OCI-LY7 (cell line): Measurements from ENCODE around the gene CDC25A. TPM values are rescaled to one million over a fixed set of nuclear protein-coding genes. Genes with fewer than 3 reads are reported as not detected.

Experiments used
- BruUV-seq: library from RNA; stranded (reverse); fragments of 400-500 nt; replicated peaks from 2 replicates; lab custom pipeline; 2021; lab: Mats Ljungman, UMichigan
- CTCF ChIA-PET: fragments of 300-600 bp; sonication (Branson Sonifier 250); formaldehyde crosslinking; loops from one replicate; lab custom pipeline; 2022; ENCODE audit warnings: antibody characterized with exemption; ENCODE audit not compliant: unreplicated experiment; lab: Charles Lee
- POLR2A ChIA-PET: fragments of 300-600 bp; sonication (Branson Sonifier 250); formaldehyde crosslinking; loops from one replicate; lab custom pipeline; 2022; ENCODE audit warnings: antibody characterized with exemption; lab: Charles Lee
- DNase-seq: peaks from one replicate; pipeline ENCODE4 v3.0.0-alpha.2; 2015; ENCODE audit warnings: low spot score
- H2AFZ ChIP-seq: fragments of 200-600 bp; sonication (generic), shearing (Covaris generic); 2 replicates; pipeline ENCODE4 v1.6.1; 2014; ENCODE audit warnings: mild to moderate bottlenecking, antibody characterized with exemption, low read length, moderate library complexity
- H3K27ac ChIP-seq: fragments of 200-600 bp; sonication (generic); 2 replicates; pipeline ENCODE4 v1.5.1; 2014; ENCODE audit warnings: mixed run types, low read depth, mild to moderate bottlenecking, moderate library complexity, low read length, inconsistent platforms; ENCODE audit not compliant: poor library complexity, severe bottlenecking
- H3K36me3 ChIP-seq: fragments of 200-600 bp; sonication (generic); 2 replicates; pipeline ENCODE4 v1.6.1; 2014; ENCODE audit warnings: mild to moderate bottlenecking, antibody characterized with exemption, low read length, moderate library complexity, mixed read lengths; ENCODE audit not compliant: insufficient read depth
- H3K4me1 ChIP-seq: fragments of 200-600 bp; sonication (generic); 2 replicates; pipeline ENCODE4 v1.5.1; 2014; ENCODE audit warnings: mild to moderate bottlenecking, low read length; ENCODE audit not compliant: insufficient read depth, poor library complexity, severe bottlenecking
- H3K4me2 ChIP-seq: fragments of 200-600 bp; sonication (generic); 2 replicates; pipeline ENCODE4 v1.6.1; 2014; ENCODE audit warnings: mild to moderate bottlenecking, low read length
- H3K4me3 ChIP-seq: fragments of 200-600 bp; sonication (generic); 2 replicates; pipeline ENCODE4 v1.5.1; 2014; ENCODE audit warnings: mild to moderate bottlenecking, low read depth, low read length; ENCODE audit not compliant: poor library complexity, severe bottlenecking
- H3K79me2 ChIP-seq: fragments of 200-600 bp; sonication (generic); 2 replicates; pipeline ENCODE4 v1.6.1; 2016; ENCODE audit warnings: low read depth, mild to moderate bottlenecking, low read length, moderate library complexity, mixed read lengths; ENCODE audit not compliant: insufficient read depth
- H3K9me2 ChIP-seq: fragments of 200-600 bp; sonication (generic); 2 replicates; pipeline ENCODE4 v1.6.1; 2016; ENCODE audit warnings: mild to moderate bottlenecking, low read length, mixed read lengths; ENCODE audit not compliant: insufficient read depth
- H3K9me3 ChIP-seq: fragments of 200-600 bp; sonication (generic); 2 replicates; pipeline ENCODE4 v1.6.1; 2014; ENCODE audit warnings: mild to moderate bottlenecking, mixed run types, low read length, mixed read lengths
- H4K20me1 ChIP-seq: fragments of 200-600 bp; sonication (generic); 2 replicates; pipeline ENCODE4 v1.6.1; 2014; ENCODE audit warnings: mild to moderate bottlenecking, antibody characterized with exemption, low read length, moderate library complexity, mixed read lengths; ENCODE audit not compliant: insufficient read depth
- EZH2phosphoT487 ChIP-seq: fragments of 200-600 bp; sonication (generic); IDR thresholded peaks from 2 replicates; pipeline ENCODE4 v1.6.1; 2018; ENCODE audit warnings: low read depth, borderline replicate concordance, mild to moderate bottlenecking, mixed run types, antibody characterized with exemption, low read length, moderate library complexity, mixed read lengths
- intact Hi-C: fragments of 100-400 bp; cut with micrococcal nuclease; formaldehyde crosslinking; loops from one replicate; pipeline ENCODE4 v1.10.0; 2022; ENCODE audit not compliant: unreplicated experiment
- total RNA-seq, 2 experiments: library from RNA; depleted of rRNA in 1 of 2; stranded (reverse); fragments of >200 nt in 1 of 2; shearing (Covaris generic) in 1 of 2; gene quantifications; 2 replicates each; pipeline ENCODE4 v1.2.3, GENCODE V29; 2014 to 2022
- TF ChIP-seq, protein P1 (sequence below): fragments of 200-600 bp; sonication (generic); conservative IDR thresholded peaks from 2 replicates; pipeline ENCODE4 v1.5.1; 2014; ENCODE audit warnings: mild to moderate bottlenecking, antibody characterized with exemption, low read length, moderate library complexity, mixed read lengths

Gene CDC25A
- total RNA-seq, 2 experiments from 2014 or later: 75.4 to 83.4 TPM

DNA sequence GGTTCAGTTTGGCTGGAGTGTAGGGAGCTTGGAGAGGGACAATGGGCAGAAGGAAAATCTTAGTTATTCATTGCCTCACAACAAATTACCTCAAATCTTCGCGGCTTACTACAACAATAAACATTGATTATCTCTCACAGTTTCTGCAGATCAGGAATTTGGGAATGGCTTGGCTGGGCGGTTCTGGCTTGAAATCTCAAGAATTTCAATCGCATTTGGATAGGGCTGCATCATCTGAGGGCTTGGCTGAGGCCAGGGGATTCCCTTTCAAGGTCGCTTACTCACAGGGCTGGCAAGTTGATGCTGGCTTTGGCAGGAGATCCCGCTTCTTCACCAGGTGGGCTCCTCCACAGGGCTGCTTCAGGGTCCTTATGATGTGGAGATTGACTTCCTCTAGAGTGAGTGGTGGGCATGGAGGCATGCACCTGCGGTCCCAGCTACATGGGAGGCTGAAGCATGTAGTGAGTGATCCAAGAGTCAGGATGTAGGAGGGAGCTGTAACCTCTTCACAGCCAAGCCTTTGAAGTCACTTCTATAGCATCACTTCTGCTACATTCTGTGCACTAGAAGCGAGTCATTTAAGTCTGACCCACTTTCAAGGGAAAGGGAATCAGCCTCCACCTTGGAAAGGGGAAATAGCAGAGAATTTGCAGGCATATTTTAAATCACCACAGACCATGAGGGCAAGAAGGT is 63.1 kb downstream of the CDC25A start:
- no peaks in the 10 kb centered on the region for H3K79me2 ChIP-seq
- H3K9me2 ChIP-seq: no peaks in the 10 kb centered on the region
- no peak overlapping the region for H3K4me2 ChIP-seq
- no peaks in the 10 kb centered on the region for H4K20me1 ChIP-seq
- H3K27ac ChIP-seq: no peak overlapping the region
- no peak for DNase-seq
- H3K9me3 ChIP-seq: no peaks in the 10 kb centered on the region
- H3K4me1 ChIP-seq: no peaks in the 10 kb centered on the region
- ChIA-PET CTCF (no interaction called here), POLR2A (no interaction called here)
- TF ChIP-seq, protein P1, sequence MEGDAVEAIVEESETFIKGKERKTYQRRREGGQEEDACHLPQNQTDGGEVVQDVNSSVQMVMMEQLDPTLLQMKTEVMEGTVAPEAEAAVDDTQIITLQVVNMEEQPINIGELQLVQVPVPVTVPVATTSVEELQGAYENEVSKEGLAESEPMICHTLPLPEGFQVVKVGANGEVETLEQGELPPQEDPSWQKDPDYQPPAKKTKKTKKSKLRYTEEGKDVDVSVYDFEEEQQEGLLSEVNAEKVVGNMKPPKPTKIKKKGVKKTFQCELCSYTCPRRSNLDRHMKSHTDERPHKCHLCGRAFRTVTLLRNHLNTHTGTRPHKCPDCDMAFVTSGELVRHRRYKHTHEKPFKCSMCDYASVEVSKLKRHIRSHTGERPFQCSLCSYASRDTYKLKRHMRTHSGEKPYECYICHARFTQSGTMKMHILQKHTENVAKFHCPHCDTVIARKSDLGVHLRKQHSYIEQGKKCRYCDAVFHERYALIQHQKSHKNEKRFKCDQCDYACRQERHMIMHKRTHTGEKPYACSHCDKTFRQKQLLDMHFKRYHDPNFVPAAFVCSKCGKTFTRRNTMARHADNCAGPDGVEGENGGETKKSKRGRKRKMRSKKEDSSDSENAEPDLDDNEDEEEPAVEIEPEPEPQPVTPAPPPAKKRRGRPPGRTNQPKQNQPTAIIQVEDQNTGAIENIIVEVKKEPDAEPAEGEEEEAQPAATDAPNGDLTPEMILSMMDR: no peak
- no peak for TF ChIP-seq EZH2phosphoT487
- H3K36me3 ChIP-seq: no peaks in the 10 kb centered on the region
- no peak overlapping the region for H3K4me3 ChIP-seq
- intact Hi-C loops: no loop called here
- H2AFZ ChIP-seq: no peak overlapping the region
- no TSS peak for BruUV-seq

DNA sequence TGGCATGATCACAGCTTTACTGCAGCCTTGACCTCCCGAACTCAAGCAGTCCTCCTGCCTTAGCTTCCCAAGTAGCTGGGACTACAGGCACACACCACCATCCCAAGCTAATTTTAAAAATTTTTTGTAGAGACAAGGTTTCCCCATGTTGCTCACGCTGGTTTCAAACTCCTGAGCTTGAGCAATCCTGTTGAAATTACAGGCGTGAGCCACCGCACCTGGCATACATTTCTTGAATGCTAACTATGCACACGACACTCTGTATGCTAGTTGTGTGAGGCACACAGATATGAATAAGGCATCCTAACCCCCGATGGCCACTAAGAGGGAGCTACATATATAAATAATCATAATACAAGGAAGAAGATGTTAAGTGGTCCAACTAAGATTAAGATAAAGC is 64.9 kb downstream of the CDC25A start:
- CTCF ChIA-PET: no interaction called here
- H3K4me3 ChIP-seq: no peak overlapping the region
- H2AFZ ChIP-seq: no peak overlapping the region
- H3K9me3 ChIP-seq: no peaks in the 10 kb centered on the region
- no peak for DNase-seq
- H3K36me3 ChIP-seq: no peaks in the 10 kb centered on the region
- TF ChIP-seq EZH2phosphoT487: no peak
- TF ChIP-seq, protein P1: no peak
- H3K4me2 ChIP-seq: no peak overlapping the region
- H3K79me2 ChIP-seq: no peaks in the 10 kb centered on the region
- H3K27ac ChIP-seq: no peak overlapping the region
- no peaks in the 10 kb centered on the region for H3K9me2 ChIP-seq
- no TSS peak for BruUV-seq
- no peaks in the 10 kb centered on the region for H4K20me1 ChIP-seq
- no peaks in the 10 kb centered on the region for H3K4me1 ChIP-seq
- intact Hi-C loops: no loop called here
- POLR2A ChIA-PET: interaction anchor here (0.7 kb wide), 1 partner anchor 195 kb away, joined by 3 read pairs; no protein-coding TSS in a partner anchor

DNA sequence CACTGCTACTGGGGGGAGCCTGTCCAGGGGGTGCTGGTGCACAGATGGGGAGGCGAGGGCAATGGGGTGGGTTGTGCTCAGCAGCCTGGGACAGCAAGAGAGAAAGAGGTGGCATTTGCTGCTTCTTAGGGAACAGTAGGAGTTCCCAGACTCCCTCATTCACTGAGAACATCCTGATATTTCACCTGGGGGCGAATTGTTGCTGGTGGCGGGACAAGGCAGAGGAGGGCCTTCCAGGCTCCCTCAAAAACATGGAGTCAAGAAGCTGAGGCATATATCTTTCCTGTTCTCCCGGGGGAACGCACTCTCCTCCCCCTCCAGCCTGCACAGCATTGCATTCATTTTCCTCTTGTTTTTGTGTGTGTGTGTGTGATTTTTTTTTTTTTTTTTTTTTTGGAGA is 65.7 kb downstream of the CDC25A start:
- Histone ChIP-seq H3K27ac (no peak overlapping the region), H3K36me3 (no peaks in the 10 kb centered on the region), H3K9me2 (no peaks in the 10 kb centered on the region), H3K79me2 (no peaks in the 10 kb centered on the region), H3K4me3 (no peak overlapping the region), H3K4me2 (no peak overlapping the region), H3K9me3 (no peaks in the 10 kb centered on the region), H2AFZ (no peak overlapping the region), H3K4me1 (no peaks in the 10 kb centered on the region), H4K20me1 (no peaks in the 10 kb centered on the region)
- ChIA-PET CTCF (no interaction called here), POLR2A (interaction anchor here (0.7 kb wide), 2 partner anchors 115 to 194 kb away, joined by 3 to 13 read pairs; no protein-coding TSS in a partner anchor)
- no TSS peak for BruUV-seq
- DNase-seq: no peak
- intact Hi-C loops: no loop called here
- TF ChIP-seq, protein P1: no peak
- TF ChIP-seq EZH2phosphoT487: no peak
